ENCODE results near the gene MYO1D.

GRCh38 chr17:32701871-32702270 is 175.1 kb downstream of the MYO1D start:
- TF ChIP-seq POLR2A (IDR thresholded peaks at IDR 0.05) (no peak), CTCF (IDR thresholded peaks at IDR 0.05) (no peak)
